ENCODE data around the gene DOK1.

The DOK1 gene

GRCh38 chr2:74575320-74575719, 20.8 kb downstream of the DOK1 start:
- TF ChIP-seq CTCF (IDR thresholded peaks at IDR 0.05; ENCODE audit: insufficient read depth, low read length, missing control alignments), result no peak
- no peak for DNase-seq (ENCODE audit: low read depth, low spot score)
- POLR2A ChIA-PET, result interaction anchor here (1.0 to 4.6 kb wide), 5 partner anchors 9 to 96 kb away, joined by 3 to 29 read pairs (median 6); partner anchors contain the start of genes AUP1, HTRA2 and LOXL3
- H3K4me3 ChIP-seq (ENCODE audit: low read depth, low read length), result no peak overlapping the region
- CTCF ChIA-PET, result interaction anchor here (1.3 to 21.1 kb wide), 5 partner anchors 11 to 89 kb away, joined by 4 to 401 read pairs (median 14); partner anchors contain the start of genes CCDC142 and TTC31

- DNase-seq (ENCODE audit: low read depth, low spot score), result no peak
- TF ChIP-seq CTCF (IDR thresholded peaks at IDR 0.05; ENCODE audit: insufficient read depth, low read length, missing control alignments), result no peak
- CTCF ChIA-PET, result interaction anchor here (1.3 to 21.1 kb wide), 9 partner anchors 8 to 90 kb away, joined by 3 to 401 read pairs (median 7); partner anchors contain the start of genes CCDC142 and TTC31
- POLR2A ChIA-PET, result interaction anchor here (0.6 to 4.6 kb wide), 10 partner anchors 10 to 94 kb away, joined by 3 to 29 read pairs (median 6); partner anchors contain the start of genes AUP1, CCDC142, HTRA2 and LOXL3
- no peak overlapping the region for H3K4me3 ChIP-seq (ENCODE audit: low read depth, low read length)
Observed at GRCh38 chr2:74576211-74576862, 21.8 kb downstream of the DOK1 start.

- peak; percentile 48 for TF ChIP-seq CTCF (IDR thresholded peaks at IDR 0.05; ENCODE audit: insufficient read depth, low read length, missing control alignments)
- DNase-seq (ENCODE audit: low read depth, low spot score), result no peak
- CTCF ChIA-PET, result interaction anchor here (0.8 to 21.1 kb wide), 9 partner anchors 9 to 90 kb away, joined by 3 to 401 read pairs (median 6); partner anchors contain the start of genes CCDC142 and TTC31
- POLR2A ChIA-PET, result interaction anchor here (0.6 to 4.6 kb wide), 9 partner anchors 9 to 95 kb away, joined by 3 to 29 read pairs (median 7); partner anchors contain the start of genes AUP1, CCDC142, HTRA2 and LOXL3
- H3K4me3 ChIP-seq (ENCODE audit: low read depth, low read length), result no peak overlapping the region
Observed at GRCh38 chr2:74576863-74577229, 22.3 kb downstream of the DOK1 start.

GRCh38 chr2:74577448-74577847, 22.9 kb downstream of the DOK1 start:
- CTCF ChIA-PET, result interaction anchor here (0.8 to 21.1 kb wide), 10 partner anchors 9 to 91 kb away, joined by 3 to 401 read pairs (median 6); partner anchors contain the start of genes CCDC142 and TTC31
- H3K4me3 ChIP-seq (ENCODE audit: low read depth, low read length), result no peak overlapping the region
- no peak for TF ChIP-seq CTCF (IDR thresholded peaks at IDR 0.05; ENCODE audit: insufficient read depth, low read length, missing control alignments)
- POLR2A ChIA-PET, result interaction anchor here (0.6 to 4.6 kb wide), 9 partner anchors 8 to 95 kb away, joined by 3 to 29 read pairs (median 7); partner anchors contain the start of genes AUP1, CCDC142, HTRA2 and LOXL3
- no peak for DNase-seq (ENCODE audit: low read depth, low spot score)

GRCh38 chr2:74578408-74578807, 23.9 kb downstream of the DOK1 start:
- CTCF ChIA-PET, result interaction anchor here (1.2 to 21.1 kb wide), 3 partner anchors 8 to 92 kb away, joined by 3 to 401 read pairs (median 204); partner anchors contain the start of genes CCDC142 and TTC31
- DNase-seq (ENCODE audit: low read depth, low spot score), result no peak
- H3K4me3 ChIP-seq (ENCODE audit: low read depth, low read length), result no peak overlapping the region
- no peak for TF ChIP-seq CTCF (IDR thresholded peaks at IDR 0.05; ENCODE audit: insufficient read depth, low read length, missing control alignments)
- POLR2A ChIA-PET, result interaction anchor here (0.6 to 1.3 kb wide), 2 partner anchors 14 to 79 kb away, joined by 3 read pairs; no protein-coding TSS in a partner anchor

GRCh38 chr2:74581463-74581862, 26.9 kb downstream of the DOK1 start:
- CTCF ChIA-PET, result interaction anchor here (9.3 to 21.1 kb wide), 4 partner anchors 8 to 95 kb away, joined by 137 to 401 read pairs (median 203); partner anchors contain the start of genes AUP1, CCDC142, HTRA2 and LBX2
- no peak for DNase-seq (ENCODE audit: low read depth, low spot score)
- TF ChIP-seq CTCF (IDR thresholded peaks at IDR 0.05; ENCODE audit: insufficient read depth, low read length, missing control alignments), result no peak
- no peak overlapping the region for H3K4me3 ChIP-seq (ENCODE audit: low read depth, low read length)
- POLR2A ChIA-PET, result no interaction called here

Measured in AG04449 (cell line).